ENCODE results near the gene TUSC7.

DNA sequence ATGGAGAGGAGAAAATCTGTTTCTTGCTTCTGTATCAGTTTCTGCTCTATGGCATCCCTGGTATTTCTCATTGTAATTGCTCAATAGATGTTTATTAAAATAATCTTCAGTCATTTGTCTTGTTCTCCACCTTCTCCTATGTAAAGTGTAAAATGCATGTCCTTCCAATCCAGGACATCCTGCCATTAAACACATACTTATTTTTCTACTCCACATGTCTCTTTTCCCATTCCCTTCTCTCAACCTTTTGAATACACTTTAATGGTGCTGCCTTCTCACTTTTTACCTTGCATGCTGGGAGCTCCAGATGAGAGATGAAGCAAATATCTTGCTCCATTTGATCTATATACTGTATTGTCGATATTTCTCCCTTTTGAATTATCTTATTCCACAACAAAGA, 49.7 kb downstream of the TUSC7 start:
- TF ChIP-seq, protein P1, sequence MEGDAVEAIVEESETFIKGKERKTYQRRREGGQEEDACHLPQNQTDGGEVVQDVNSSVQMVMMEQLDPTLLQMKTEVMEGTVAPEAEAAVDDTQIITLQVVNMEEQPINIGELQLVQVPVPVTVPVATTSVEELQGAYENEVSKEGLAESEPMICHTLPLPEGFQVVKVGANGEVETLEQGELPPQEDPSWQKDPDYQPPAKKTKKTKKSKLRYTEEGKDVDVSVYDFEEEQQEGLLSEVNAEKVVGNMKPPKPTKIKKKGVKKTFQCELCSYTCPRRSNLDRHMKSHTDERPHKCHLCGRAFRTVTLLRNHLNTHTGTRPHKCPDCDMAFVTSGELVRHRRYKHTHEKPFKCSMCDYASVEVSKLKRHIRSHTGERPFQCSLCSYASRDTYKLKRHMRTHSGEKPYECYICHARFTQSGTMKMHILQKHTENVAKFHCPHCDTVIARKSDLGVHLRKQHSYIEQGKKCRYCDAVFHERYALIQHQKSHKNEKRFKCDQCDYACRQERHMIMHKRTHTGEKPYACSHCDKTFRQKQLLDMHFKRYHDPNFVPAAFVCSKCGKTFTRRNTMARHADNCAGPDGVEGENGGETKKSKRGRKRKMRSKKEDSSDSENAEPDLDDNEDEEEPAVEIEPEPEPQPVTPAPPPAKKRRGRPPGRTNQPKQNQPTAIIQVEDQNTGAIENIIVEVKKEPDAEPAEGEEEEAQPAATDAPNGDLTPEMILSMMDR (IDR thresholded peaks at IDR 0.05): no peak
- TF ChIP-seq POLR2A (IDR thresholded peaks at IDR 0.05): no peak
